Measurements from ENCODE around the gene SYNM. TPM values are rescaled to one million over a fixed set of nuclear protein-coding genes. Genes with fewer than 3 reads are reported as not detected.

The SYNM gene
- total RNA-seq, 1 donor from 2014 or later = 3.8 TPM

DNA sequence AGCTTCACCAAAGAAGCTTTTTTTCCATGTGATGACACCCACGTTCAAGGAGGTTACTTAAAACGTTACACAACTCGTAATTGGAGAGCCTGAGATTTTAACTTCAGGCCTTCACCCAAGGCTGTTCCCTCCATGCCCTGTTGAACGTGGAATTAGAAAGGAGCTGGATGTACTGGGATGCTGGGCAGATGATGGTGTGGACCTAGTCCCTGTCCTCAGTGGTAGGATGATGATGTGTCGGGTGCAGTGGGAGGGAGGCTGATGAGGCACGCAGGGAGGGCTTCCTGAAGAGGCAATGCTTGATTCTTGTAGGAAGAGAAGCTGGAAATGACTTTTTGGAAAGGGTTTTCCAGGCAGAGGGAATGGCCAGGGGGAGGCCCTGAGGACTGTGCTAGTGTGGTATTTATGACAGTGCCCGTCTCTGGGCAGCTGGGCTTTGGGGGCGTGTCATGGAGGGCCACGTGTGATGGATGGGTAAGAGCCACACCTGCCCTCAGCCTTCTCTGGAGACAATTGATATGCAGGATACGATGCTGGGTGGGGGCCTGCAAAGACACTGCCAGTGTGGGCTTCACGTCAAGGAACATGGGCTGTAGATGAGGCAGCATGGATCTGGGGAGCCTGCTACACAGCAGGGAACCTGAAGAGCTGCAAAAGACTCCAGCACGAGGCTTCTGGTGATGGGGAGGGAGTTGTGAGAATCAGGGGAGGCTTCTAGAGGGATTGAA is 15.3 kb downstream of the SYNM start:
- ATAC-seq (no peak), DNase-seq (ENCODE audit: low spot score) (no peak)

DNA sequence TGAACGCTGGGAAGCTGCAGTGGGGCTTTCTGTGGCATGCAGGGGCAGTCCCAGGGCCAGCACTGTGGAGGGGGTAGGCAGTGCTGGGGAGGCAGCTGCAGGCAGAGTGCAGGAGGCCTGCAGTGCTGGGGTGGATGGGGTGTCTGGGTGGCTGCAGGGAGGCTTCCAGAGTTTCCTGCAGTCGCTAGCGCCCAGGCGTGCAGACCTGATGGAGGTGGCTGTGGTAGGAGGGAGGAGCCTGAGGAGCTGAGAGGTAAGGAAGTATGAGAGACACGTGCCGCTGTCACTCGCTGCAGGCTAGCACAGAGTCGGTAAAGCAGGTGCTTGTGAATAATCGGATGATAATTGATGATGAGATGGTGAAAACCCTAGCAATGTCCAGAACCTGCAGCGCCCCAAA is 16.3 kb downstream of the SYNM start:
- no peak for ATAC-seq
- DNase-seq (ENCODE audit: low spot score) = no peak

DNA sequence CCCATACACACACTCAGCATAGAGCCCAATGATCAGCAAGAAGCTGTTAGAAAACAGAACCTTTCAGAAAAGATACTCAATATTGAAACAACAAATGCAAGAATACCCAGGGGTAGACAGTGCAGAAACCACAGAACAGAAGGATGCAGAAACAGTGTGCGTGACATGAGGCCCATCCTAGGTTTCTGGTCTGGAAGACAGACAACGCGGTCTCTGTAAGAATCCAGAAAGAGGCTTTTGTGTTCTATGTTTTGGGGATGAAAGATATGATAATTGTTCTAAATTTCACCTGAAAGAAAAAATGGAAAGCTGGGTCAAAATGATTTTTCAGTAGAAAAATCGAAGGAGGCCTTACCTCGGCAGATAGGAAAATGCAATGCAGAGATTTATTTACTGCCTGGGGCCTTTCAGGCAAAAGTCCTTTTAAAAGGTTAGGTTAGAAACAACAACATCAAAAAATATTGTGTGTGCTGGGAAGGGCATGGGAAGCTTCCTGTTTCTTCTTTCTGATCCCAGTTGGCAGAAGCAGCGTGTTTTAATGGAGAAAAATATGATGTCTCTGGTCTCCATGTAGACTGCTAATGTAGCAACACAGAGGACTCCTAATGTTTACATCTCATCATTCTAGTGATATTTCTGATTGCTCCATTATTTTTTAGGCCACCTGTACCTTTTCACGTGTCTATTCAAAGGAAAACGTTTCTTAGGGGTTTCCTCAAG is 17.0 kb downstream of the SYNM start:
- ATAC-seq (no peak), DNase-seq (ENCODE audit: low spot score) (no peak)

DNA sequence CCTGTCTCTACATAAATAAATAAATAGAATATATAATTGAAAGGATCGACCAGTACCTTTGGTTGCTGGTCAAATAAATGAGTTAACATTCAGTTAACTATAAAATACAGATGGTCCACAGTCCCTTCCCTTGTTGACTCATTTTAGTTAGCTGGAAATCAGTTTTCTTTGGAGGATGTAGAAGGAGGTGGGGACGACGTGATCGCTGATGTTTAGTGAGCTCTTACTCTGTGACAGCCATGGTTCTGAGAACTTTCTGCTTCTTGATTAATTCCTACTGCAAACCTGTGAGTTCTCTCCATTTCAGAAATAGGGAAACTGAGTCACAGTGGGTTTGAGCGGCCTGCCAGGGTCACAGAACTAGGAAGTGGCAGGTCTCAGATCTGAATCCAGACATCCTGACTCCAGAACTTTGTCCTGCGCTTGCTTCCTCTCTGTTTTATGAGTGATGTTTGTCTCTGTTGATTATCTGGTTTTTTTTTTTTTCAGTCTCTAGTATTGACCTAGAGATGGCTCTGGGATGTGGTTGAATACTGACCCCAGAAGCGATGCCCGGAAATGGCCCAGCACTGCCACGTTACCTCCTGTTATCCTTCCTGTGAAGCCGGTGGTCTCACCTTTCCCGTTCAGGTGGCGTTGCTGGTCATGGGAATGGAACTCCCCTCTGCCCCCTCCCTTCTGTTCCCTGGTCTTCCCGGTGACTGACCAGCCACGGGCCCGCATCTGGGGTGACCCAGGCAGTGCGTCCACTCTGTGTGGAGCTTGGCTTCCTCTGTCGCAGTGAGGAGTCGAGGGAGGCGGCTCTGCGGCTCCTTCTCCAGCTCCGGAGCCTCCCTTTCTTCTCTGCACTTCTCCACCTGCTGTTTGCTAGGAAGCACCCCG is 18.2 kb downstream of the SYNM start:
- ATAC-seq (no peak), DNase-seq (ENCODE audit: low spot score) (no peak)

DNA sequence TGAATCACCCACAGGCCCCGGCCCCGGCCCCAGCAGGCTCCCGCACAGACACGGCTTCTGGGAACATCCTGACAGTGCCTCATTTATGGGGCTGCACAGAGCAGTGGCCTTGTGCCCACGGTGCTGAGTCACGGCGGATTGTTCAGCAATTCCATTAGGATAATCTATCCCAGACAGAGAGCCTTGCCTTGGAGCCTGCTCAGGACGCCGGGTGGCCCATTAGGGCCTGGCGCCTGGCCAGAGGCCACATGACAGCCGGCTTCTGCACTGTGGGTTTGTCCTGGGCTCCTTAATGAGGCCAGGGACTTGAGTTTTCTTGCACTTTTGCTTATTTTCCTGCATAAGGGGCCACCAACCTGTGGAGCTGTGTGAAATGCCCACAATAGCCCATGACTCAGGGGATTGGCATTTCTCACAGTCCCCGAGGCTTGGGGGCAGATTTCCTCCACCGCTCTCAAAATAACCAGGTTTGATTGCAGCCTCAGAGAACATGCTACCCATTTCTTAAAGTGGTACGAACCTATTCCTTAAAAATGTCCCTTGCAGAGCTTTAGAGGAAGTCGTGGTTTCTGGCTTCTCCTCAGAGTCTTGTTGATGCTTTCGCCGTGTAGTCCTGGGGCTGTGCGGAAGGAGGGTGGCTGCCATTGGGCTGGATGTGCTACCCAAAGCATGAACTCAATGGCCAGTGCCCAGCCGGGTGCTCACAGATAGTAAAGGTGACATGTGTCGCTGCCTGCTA is 19.0 kb downstream of the SYNM start:
- ATAC-seq (peak; percentile 70), DNase-seq (ENCODE audit: low spot score) (peak; percentile 58)

DNA sequence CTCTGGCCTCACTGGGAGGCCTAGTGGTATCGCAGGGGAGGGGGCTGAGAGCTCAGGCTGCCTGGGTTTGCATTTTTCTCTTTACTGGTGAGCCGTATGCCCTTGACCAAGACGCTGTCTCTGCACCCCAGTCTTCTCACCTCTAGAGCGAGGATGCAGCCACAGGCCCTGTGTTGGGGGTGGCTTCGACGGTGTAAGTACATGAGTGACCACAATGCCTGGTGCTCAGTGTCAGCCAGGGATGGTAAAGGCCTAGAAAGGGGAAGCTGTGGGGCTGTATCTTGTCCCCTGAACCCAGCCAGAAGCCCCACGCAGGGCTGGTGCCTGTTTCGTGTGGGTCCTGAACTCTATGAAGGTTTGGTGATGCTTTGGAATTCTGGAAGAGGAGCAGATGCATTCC is 19.8 kb downstream of the SYNM start:
- ATAC-seq (no peak), DNase-seq (ENCODE audit: low spot score) (no peak)

DNA sequence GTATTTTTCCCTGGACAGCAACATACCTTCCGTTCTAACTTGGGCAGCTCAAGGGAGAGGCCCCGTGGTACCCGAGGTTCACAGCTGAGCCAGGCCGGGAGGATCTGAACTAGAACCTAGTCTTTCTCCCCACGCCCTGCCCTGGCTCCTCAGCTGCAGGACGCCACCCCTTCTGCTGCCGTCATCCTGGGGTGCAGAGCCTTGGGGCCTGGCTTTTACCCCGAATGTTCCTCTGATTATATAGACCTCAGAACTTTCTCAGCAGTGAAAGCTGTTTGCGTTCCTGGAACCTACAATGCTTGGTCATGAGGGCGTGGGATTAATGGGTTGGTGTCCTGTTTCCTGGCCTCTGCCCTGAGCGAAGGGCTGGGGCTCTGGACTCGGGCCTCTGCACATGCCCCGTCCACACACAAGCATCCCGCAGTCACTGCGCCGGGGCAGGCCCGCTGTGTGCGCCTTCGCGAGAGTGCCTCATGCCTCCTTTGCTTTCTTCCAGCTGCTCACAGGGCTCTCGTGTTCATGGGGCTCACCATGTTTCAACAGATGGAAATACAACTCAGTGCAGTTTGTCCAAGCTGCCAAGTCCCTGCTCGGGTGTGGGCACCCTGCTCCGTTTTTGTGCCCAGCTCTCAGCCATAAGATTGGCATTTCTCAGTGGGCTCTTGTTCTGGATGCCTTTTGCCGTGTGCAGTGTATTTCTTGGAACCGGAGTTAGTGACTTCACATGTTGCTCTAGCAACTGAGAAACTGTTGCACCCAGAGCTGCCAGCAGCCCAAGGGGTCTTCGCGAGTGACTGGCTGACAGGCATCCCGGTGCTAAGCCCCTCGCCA is 20.4 kb downstream of the SYNM start:
- no peak for DNase-seq (ENCODE audit: low spot score)
- no peak for ATAC-seq

DNA sequence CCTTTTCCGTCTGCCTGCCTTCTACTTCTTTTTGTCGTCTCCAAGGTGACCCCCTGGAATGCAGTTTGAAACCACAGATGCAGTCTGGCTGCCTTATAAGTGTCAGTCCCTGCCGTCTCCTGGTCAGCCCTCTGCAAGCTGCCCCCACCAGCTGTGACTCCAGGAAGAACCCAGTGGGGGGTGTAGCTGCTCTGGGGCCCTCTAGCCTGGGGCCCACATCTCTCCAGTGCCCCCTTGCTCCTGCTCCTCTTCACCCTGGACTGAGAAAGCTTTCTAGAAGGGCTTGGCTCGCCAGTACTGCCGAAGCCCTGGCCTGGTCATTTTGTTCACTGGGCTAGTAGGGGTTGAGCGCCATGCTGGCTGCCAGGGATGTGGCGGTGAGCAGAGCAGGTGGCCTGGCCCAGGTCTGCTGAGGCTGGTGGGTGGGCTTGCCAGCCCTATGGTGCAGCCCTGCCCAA is 21.3 kb downstream of the SYNM start:
- DNase-seq (ENCODE audit: low spot score) (no peak), ATAC-seq (no peak)

DNA sequence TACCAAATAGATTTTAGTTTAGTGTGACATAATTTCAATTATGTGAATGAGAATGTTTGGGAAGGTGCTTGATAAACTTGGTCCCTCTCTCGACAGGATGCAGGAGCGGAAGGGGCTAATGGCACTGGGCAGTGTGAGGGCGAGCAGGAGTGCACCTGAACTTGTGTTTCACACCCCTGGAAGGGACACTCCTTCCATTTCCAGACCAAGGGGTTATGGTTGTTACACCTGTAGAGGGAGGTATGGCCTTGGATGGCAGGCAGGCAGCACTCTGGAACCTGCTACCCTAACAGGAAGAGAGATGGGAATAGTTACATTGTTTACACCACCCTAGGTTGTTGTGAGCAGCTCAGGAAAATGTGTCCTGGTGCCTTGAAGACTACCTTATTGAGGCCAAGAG is 22.1 kb downstream of the SYNM start:
- no peak for DNase-seq (ENCODE audit: low spot score)
- no peak for ATAC-seq

DNA sequence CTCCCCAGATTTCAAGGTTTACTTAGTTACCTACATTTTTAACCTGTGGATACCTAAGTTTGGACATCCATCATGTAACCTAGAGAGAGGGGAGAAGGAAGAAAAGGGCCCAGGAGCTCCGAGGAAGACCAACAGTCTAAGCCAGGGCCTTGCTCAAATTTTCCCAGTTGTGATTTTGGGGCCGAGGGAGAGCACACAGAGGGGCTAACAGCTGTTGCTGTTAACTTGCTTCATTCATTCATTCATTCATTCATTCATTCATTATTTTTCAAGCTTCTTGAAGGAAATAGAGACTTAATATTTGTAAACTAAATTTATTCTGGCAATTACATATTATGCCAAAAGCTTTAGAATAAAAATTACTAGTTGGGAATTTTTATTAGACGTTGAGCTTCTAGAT is 22.9 kb downstream of the SYNM start:
- ATAC-seq (no peak), DNase-seq (ENCODE audit: low spot score) (no peak)

DNA sequence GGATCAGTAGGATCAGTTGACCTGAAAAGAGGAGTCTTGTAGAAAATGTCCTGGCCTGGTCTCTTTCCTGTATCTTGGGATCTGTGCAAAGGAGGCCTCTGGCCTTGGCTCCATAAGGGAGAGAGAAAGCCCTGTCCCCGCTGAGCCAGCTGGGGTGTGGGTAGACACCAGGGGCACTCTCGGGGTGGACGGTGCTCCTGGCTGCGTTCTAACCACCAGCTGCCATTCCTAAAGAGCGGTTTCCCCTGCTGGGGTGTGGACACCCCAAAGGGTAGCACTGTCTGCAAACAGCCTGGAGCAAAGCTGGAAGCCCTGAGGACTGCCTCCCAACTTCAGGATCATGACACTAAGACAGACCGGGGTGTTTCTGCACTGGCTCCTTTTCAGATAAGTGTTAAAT is 23.5 kb downstream of the SYNM start:
- ATAC-seq (no peak), DNase-seq (ENCODE audit: low spot score) (no peak)

DNA sequence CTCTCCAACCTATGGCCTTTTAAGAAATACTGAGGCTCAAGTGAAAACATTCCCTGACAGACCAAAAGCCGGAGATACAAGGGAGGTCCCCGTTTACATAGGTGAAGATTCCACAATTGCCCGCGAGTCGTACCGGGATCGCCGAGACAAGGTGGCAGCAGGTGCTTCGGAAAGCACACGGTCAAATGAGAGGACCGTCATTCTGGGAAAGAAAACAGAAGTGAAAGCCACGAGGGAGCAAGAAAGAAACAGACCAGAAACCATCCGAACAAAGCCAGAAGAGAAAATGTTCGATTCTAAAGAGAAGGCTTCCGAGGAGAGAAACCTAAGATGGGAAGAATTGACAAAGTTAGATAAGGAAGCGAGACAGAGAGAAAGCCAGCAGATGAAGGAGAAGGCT is 24.8 kb downstream of the SYNM start:
- ATAC-seq = no peak
- DNase-seq (ENCODE audit: low spot score) = no peak

DNA sequence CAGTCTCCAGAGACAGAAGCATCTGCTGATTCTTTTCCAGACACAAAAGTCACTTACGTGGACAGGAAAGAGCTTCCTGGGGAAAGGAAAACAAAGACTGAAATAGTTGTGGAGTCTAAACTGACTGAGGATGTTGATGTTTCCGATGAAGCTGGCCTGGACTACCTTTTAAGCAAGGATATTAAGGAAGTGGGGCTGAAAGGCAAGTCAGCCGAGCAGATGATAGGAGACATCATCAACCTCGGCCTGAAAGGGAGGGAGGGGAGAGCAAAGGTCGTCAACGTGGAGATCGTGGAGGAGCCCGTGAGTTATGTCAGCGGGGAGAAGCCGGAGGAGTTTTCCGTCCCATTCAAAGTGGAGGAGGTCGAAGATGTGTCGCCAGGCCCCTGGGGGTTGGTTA is 25.4 kb downstream of the SYNM start:
- ATAC-seq (no peak), DNase-seq (ENCODE audit: low spot score) (no peak)

DNA sequence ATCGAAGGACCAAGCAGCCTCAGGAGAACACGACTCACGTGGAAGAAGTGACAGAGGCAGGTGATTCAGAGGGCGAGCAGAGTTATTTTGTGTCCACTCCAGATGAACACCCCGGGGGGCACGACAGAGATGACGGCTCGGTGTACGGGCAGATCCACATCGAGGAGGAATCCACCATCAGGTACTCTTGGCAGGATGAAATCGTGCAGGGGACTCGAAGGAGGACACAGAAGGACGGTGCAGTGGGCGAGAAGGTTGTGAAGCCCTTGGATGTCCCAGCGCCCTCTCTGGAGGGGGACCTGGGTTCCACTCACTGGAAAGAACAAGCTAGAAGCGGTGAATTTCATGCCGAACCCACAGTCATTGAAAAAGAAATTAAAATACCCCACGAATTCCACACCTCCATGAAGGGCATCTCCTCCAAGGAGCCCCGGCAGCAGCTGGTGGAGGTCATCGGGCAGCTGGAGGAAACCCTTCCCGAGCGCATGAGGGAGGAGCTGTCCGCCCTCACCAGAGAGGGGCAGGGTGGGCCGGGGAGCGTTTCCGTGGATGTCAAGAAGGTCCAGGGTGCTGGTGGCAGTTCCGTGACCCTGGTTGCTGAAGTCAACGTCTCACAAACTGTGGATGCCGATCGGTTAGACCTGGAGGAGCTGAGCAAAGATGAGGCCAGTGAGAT is 26.0 kb downstream of the SYNM start:
- ATAC-seq = no peak
- DNase-seq (ENCODE audit: low spot score) = peak; percentile 34

DNA sequence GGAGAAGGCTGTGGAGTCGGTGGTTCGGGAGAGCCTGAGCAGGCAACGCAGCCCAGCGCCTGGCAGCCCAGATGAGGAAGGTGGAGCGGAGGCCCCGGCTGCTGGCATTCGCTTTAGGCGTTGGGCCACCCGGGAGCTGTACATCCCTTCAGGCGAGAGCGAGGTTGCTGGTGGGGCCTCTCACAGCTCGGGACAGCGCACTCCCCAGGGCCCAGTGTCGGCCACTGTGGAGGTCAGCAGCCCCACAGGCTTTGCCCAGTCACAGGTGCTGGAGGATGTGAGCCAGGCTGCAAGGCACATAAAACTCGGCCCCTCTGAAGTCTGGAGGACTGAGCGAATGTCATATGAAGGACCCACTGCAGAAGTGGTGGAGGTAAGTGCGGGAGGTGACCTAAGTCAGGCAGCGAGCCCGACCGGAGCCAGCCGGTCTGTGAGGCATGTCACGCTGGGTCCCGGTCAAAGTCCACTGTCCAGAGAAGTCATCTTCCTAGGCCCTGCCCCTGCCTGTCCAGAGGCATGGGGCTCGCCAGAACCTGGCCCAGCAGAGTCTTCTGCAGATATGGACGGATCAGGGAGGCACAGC is 26.7 kb downstream of the SYNM start:
- DNase-seq (ENCODE audit: low spot score) (peak; percentile 89), ATAC-seq (peak; percentile 98)

DNA sequence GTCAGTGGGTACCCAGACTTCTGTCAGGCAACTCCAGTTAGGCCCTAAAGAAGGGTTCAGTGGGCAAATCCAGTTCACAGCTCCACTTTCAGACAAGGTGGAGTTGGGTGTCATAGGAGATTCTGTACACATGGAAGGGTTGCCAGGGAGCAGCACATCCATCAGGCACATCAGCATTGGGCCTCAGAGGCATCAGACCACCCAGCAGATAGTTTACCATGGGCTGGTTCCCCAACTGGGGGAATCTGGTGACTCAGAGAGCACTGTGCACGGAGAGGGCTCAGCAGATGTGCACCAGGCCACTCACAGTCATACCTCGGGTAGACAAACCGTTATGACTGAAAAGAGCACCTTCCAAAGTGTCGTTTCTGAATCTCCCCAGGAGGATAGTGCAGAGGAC is 27.2 kb downstream of the SYNM start:
- DNase-seq (ENCODE audit: low spot score) (peak; percentile 35), ATAC-seq (peak; percentile 4)

DNA sequence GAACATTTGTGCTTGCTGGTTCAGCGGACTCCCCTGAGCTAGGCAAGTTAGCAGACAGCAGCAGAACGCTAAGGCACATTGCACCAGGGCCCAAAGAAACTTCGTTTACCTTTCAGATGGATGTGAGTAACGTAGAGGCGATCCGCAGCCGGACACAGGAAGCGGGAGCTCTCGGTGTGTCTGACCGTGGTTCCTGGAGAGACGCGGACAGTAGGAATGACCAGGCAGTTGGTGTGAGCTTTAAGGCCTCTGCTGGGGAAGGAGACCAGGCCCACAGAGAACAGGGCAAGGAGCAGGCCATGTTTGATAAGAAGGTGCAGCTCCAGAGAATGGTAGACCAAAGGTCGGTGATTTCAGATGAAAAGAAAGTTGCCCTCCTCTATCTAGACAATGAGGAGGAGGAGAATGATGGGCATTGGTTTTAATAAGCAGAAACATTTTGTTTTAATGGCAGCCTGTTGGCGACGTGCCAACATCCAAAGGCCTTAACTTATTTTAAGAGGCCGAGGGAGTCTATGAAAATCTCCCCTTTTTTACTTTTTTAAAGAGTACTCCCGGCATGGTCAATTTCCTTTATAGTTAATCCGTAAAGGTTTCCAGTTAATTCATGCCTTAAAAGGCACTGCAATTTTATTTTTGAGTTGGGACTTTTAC is 27.9 kb downstream of the SYNM start:
- ATAC-seq = no peak
- DNase-seq (ENCODE audit: low spot score) = peak; percentile 32

DNA sequence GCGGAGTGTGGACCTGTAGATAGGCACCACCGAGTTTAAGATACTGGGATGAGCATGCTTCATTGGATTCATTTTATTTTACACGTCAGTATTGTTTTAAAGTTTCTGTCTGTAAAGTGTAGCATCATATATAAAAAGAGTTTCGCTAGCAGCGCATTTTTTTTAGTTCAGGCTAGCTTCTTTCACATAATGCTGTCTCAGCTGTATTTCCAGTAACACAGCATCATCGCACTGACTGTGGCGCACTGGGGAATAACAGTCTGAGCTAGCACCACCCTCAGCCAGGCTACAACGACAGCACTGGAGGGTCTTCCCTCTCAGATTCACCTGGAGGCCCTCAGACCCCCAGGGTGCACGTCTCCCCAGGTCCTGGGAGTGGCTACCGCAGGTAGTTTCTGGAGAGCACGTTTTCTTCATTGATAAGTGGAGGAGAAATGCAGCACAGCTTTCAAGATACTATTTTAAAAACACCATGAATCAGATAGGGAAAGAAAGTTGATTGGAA is 29.5 kb downstream of the SYNM start:
- no peak for ATAC-seq
- DNase-seq (ENCODE audit: low spot score) = peak; percentile 28

All from left lobe of liver (tissue), 2 donors.